H9 (cell line): Measurements from ENCODE around the gene KCNMA1. TPM values are rescaled to one million over a fixed set of nuclear protein-coding genes. Genes with fewer than 3 reads are reported as not detected.

ENCODE experiments used
- DNase-seq: peaks from one replicate; pipeline ENCODE4 v3.0.0-alpha.2; 2017
- H2AFZ ChIP-seq: one replicate; pipeline ENCODE4 v1.6.1; 2013; ENCODE audit warnings: mild to moderate bottlenecking, low read length, control low read depth, moderate library complexity
- H2AK5ac ChIP-seq: 2 replicates; pipeline ENCODE4 v1.6.1; 2013; ENCODE audit warnings: low read length, control low read depth, mixed read lengths; ENCODE audit not compliant: insufficient read length
- H2BK120ac ChIP-seq: one replicate; pipeline ENCODE4 v1.6.1; 2013; ENCODE audit warnings: low read depth, mild to moderate bottlenecking, low read length, control low read depth, inconsistent platforms; ENCODE audit not compliant: poor library complexity, severe bottlenecking
- H2BK12ac ChIP-seq: 2 replicates; pipeline ENCODE4 v1.6.1; 2013; ENCODE audit warnings: low read length, control low read depth, mixed read lengths, low read depth; ENCODE audit not compliant: insufficient read length
- H2BK15ac ChIP-seq: 2 replicates; pipeline ENCODE4 v1.6.1; 2013; ENCODE audit warnings: low read depth, low read length, control low read depth
- H2BK20ac ChIP-seq: one replicate; pipeline ENCODE4 v1.6.1; 2013; ENCODE audit warnings: low read depth, mild to moderate bottlenecking, low read length, control low read depth, inconsistent platforms; ENCODE audit not compliant: poor library complexity, severe bottlenecking
- H2BK5ac ChIP-seq: 2 replicates; pipeline ENCODE4 v1.6.1; 2013; ENCODE audit warnings: low read length, control low read depth, mixed read lengths; ENCODE audit not compliant: insufficient read length
- H3K14ac ChIP-seq: 2 replicates; pipeline ENCODE4 v1.6.1; 2013; ENCODE audit warnings: low read length, control low read depth; ENCODE audit not compliant: insufficient read depth
- H3K18ac ChIP-seq: 2 replicates; pipeline ENCODE4 v1.6.1; 2013; ENCODE audit warnings: low read depth, mild to moderate bottlenecking, mixed read lengths, low read length, control low read depth; ENCODE audit not compliant: insufficient read length
- H3K23ac ChIP-seq: 2 replicates; pipeline ENCODE4 v1.6.1; 2013; ENCODE audit warnings: low read length, control low read depth, mixed read lengths, low read depth; ENCODE audit not compliant: insufficient read length
- H3K23me2 ChIP-seq: 2 replicates; pipeline ENCODE4 v1.6.1; 2013; ENCODE audit warnings: low read depth, mild to moderate bottlenecking, mixed read lengths, low read length, control low read depth; ENCODE audit not compliant: insufficient read length, poor library complexity, severe bottlenecking
- H3K27ac ChIP-seq: 2 replicates; pipeline ENCODE4 v1.5.1; 2013; ENCODE audit warnings: low read length, control low read depth, mixed read lengths, low read depth; ENCODE audit not compliant: insufficient read length
- H3K27me3 ChIP-seq: 2 replicates; pipeline ENCODE4 v1.6.1; 2013; ENCODE audit warnings: low read length, control low read depth, inconsistent platforms; ENCODE audit not compliant: insufficient read depth
- H3K4ac ChIP-seq: 2 replicates; pipeline ENCODE4 v1.6.1; 2013; ENCODE audit warnings: low read depth, mild to moderate bottlenecking, control low read depth, inconsistent platforms, low read length, moderate library complexity
- H3K4me1 ChIP-seq: 2 replicates; pipeline ENCODE4 v1.6.1; 2013; ENCODE audit warnings: low read length, control low read depth, inconsistent platforms; ENCODE audit not compliant: insufficient read depth
- H3K4me2 ChIP-seq: 2 replicates; pipeline ENCODE4 v1.6.1; 2013; ENCODE audit warnings: low read length, control low read depth, mixed read lengths; ENCODE audit not compliant: insufficient read length, insufficient read depth
- H3K56ac ChIP-seq: 2 replicates; pipeline ENCODE4 v1.6.1; 2013; ENCODE audit warnings: low read depth, mild to moderate bottlenecking, mixed read lengths, low read length, control low read depth; ENCODE audit not compliant: insufficient read length
- H3K79me1 ChIP-seq: 2 replicates; pipeline ENCODE4 v1.6.1; 2013; ENCODE audit warnings: low read depth, mild to moderate bottlenecking, moderate library complexity, low read length, control low read depth, inconsistent platforms; ENCODE audit not compliant: insufficient read depth, poor library complexity, severe bottlenecking
- H3K79me2 ChIP-seq: 2 replicates; pipeline ENCODE4 v1.6.1; 2013; ENCODE audit warnings: low read length, control low read depth, inconsistent platforms; ENCODE audit not compliant: insufficient read depth
- H3K9ac ChIP-seq: 2 replicates; pipeline ENCODE4 v1.6.1; 2013; ENCODE audit warnings: low read length, control low read depth, mixed read lengths; ENCODE audit not compliant: insufficient read length; ENCODE audit errors: extremely low read depth
- H3K9me3 ChIP-seq: one replicate; pipeline ENCODE4 v1.6.1; 2013; ENCODE audit warnings: low read depth, low read length, inconsistent platforms; ENCODE audit not compliant: control insufficient read depth
- H3T11ph ChIP-seq: one replicate; pipeline ENCODE4 v1.6.1; 2013; ENCODE audit warnings: mild to moderate bottlenecking, low read length, control low read depth, inconsistent platforms
- H4K20me1 ChIP-seq: one replicate; pipeline ENCODE4 v1.6.1; 2013; ENCODE audit not compliant: control insufficient read depth, insufficient read length, insufficient read depth
- H4K5ac ChIP-seq: 2 replicates; pipeline ENCODE4 v1.6.1; 2013; ENCODE audit warnings: low read depth, mild to moderate bottlenecking, mixed read lengths, low read length, control low read depth; ENCODE audit not compliant: insufficient read length
- H4K8ac ChIP-seq: replicated peaks from 2 replicates; pipeline ENCODE4 v1.6.1; 2013; ENCODE audit warnings: low read length, control low read depth, mixed read lengths, low read depth; ENCODE audit not compliant: insufficient read length
- H4K91ac ChIP-seq: 2 replicates; pipeline ENCODE4 v1.6.1; 2013; ENCODE audit warnings: low read depth, mild to moderate bottlenecking, moderate library complexity, mixed read lengths, low read length, control low read depth; ENCODE audit not compliant: insufficient read length
- H3K27ac Mint-ChIP-seq, 3 experiments: 2 replicates in 2 of 3; 3 replicates in 1 of 3; pipeline ENCODE4 v1.8.0; 2020 to 2021; ENCODE audit warnings: mixed read lengths in 3 of 3, mild to moderate bottlenecking in 1 of 3, moderate library complexity in 1 of 3
- H3K27me3 Mint-ChIP-seq: 2 replicates; pipeline ENCODE4 v1.8.0; 2021; ENCODE audit warnings: low read depth, mild to moderate bottlenecking, moderate library complexity, mixed read lengths
- H3K36me3 Mint-ChIP-seq, 3 experiments: 2 replicates in 2 of 3; 3 replicates in 1 of 3; pipeline ENCODE4 v1.8.0; 2020 to 2021; ENCODE audit warnings: low read depth in 3 of 3, mixed read lengths in 3 of 3; ENCODE audit not compliant: insufficient read depth in 1 of 3
- H3K4me1 Mint-ChIP-seq, 2 experiments: 2 replicates each; pipeline ENCODE4 v1.8.0; 2020; ENCODE audit warnings: mixed read lengths in 2 of 2
- H3K4me3 Mint-ChIP-seq, 2 experiments: 2 replicates in 1 of 2; 3 replicates in 1 of 2; pipeline ENCODE4 v1.8.0; 2020 to 2021; ENCODE audit warnings: mild to moderate bottlenecking in 2 of 2, mixed read lengths in 2 of 2, moderate library complexity in 1 of 2
- H3K9me3 Mint-ChIP-seq, 2 experiments: 2 replicates in 1 of 2; 3 replicates in 1 of 2; pipeline ENCODE4 v1.8.0; 2020; ENCODE audit warnings: mild to moderate bottlenecking in 2 of 2, mixed read lengths in 2 of 2, moderate library complexity in 1 of 2
- CTCF ChIP-seq: fragments of 200-600 bp; sonication (generic); conservative IDR thresholded peaks from 3 replicates; pipeline ENCODE4 v1.8.0; 2021; ENCODE audit warnings: antibody characterized with exemption, mild to moderate bottlenecking
- WGBS: extraction: QIAGEN DNeasy Blood & Tissue Kit; methylation state at CpG from one replicate; pipeline ENCODE4 v1.1.7; 2013; ENCODE audit warnings: missing lambda C conversion rate, low lambda C conversion rate, mixed read lengths; ENCODE audit not compliant: insufficient read length; ENCODE audit errors: extremely low coverage; 5-methylcytosine and 5-hydroxymethylcytosine counted together
- total RNA-seq: library from RNA; stranded (reverse); gene quantifications from 2 replicates; pipeline ENCODE4 v1.2.1, GENCODE V29; 2021

The KCNMA1 gene
- total RNA-seq, 1 experiment from 2014 or later = 2.0 TPM

- Histone ChIP-seq H2BK12ac (no peak overlapping the region), H3K23ac (no peak overlapping the region), H3K4me1 (no peaks in the 10 kb centered on the region), H4K91ac (no peak overlapping the region), H2BK15ac (no peak overlapping the region), H3K56ac (no peak overlapping the region), H3K79me1 (no peaks in the 10 kb centered on the region), H2AK5ac (no peak overlapping the region), H3K4me2 (no peak overlapping the region), H4K8ac (no peak overlapping the region), H3K4ac (no peak overlapping the region), H2BK120ac (no peak overlapping the region), H3K23me2 (no peaks in the 10 kb centered on the region), H3K9me3 (no peaks in the 10 kb centered on the region), H3K9ac (no peak overlapping the region), H2BK20ac (no peak overlapping the region), H4K20me1 (no peaks in the 10 kb centered on the region), H3T11ph (no peak overlapping the region), H4K5ac (no peak overlapping the region), H2AFZ (no peak overlapping the region), H2BK5ac (no peak overlapping the region), H3K27ac (no peak overlapping the region), H3K27me3 (no peaks in the 10 kb centered on the region), H3K14ac (no peak overlapping the region; the same call in 1 of the 2 replicates), H3K79me2 (no peaks in the 10 kb centered on the region), H3K18ac (no peak overlapping the region)
- TF ChIP-seq CTCF = no peak
- no CpG with 5 or more reads among the region's 5 CpGs for WGBS
- Mint-ChIP-seq H3K36me3 (no peaks in the 10 kb centered on the region), H3K27ac (no peak overlapping the region), H3K4me3 (no peak overlapping the region), H3K9me3 (no peaks in the 10 kb centered on the region), H3K4me1 (no peaks in the 10 kb centered on the region), H3K27me3 (peaks cover 5% of the 10 kb centered on the region; the same call in 1 of the 2 replicates)
- DNase-seq = no peak
Observed at GRCh38 chr10:77419056-77419455, 218.6 kb downstream of the KCNMA1 start.
